WTC11 (cell line): ENCODE results near the gene SLC9A7. TPM values are rescaled to one million over a fixed set of nuclear protein-coding genes. Genes with fewer than 3 reads are reported as not detected.

Experiments
- ATAC-seq: fragments of 200-7000 bp; cut with Tn5 transposase; 2 replicates; pipeline ENCODE4 v1.10.0; 2021; ENCODE audit warnings: mild to moderate bottlenecking, moderate library complexity
- CTCF ChIA-PET: fragments of 300-600 bp; sonication (Branson Sonifier 250); formaldehyde crosslinking; loops from one replicate; lab custom pipeline; 2021; ENCODE audit warnings: antibody characterized with exemption; lab: Charles Lee
- POLR2A ChIA-PET: fragments of 350-600 bp; sonication (Branson Sonifier 250); formaldehyde crosslinking; loops from one replicate; lab custom pipeline; 2021; ENCODE audit warnings: antibody characterized with exemption; lab: Charles Lee
- DNase-seq: peaks from one replicate; pipeline ENCODE4 v3.0.0; 2021; ENCODE audit warnings: low spot score
- H3K27ac Mint-ChIP-seq: 2 replicates; pipeline ENCODE4 v1.8.0; 2021; ENCODE audit warnings: mixed read lengths
- H3K27me3 Mint-ChIP-seq: 2 replicates; pipeline ENCODE4 v1.8.0; 2021; ENCODE audit warnings: low read depth, mild to moderate bottlenecking, moderate library complexity, mixed read lengths
- H3K36me3 Mint-ChIP-seq: 2 replicates; pipeline ENCODE4 v1.8.0; 2021; ENCODE audit warnings: mixed read lengths
- H3K4me1 Mint-ChIP-seq: 2 replicates; pipeline ENCODE4 v1.8.0; 2022; ENCODE audit warnings: mixed read lengths
- H3K4me3 Mint-ChIP-seq: 2 replicates; pipeline ENCODE4 v1.8.0; 2021; ENCODE audit warnings: mild to moderate bottlenecking, moderate library complexity, mixed read lengths
- H3K9me3 Mint-ChIP-seq: 2 replicates; pipeline ENCODE4 v1.8.0; 2021; ENCODE audit warnings: mixed read lengths
- ATF3 ChIP-seq: sonication (generic); formaldehyde crosslinking; conservative IDR thresholded peaks from 2 replicates; pipeline ENCODE4 v1.8.1; 2022; ENCODE audit warnings: mild to moderate bottlenecking, missing genetic modification reagents
- CBFB ChIP-seq: sonication (generic); formaldehyde crosslinking; IDR thresholded peaks from 2 replicates; pipeline ENCODE4 v1.8.1; 2022; ENCODE audit warnings: mild to moderate bottlenecking, low read depth, missing genetic modification reagents
- ERG ChIP-seq: fragments of 250-450 bp; sonication (Bioruptor Pico); IDR thresholded peaks from 2 replicates; pipeline ENCODE4 v1.8.0; 2021; ENCODE audit warnings: mild to moderate bottlenecking
- FOXJ3 ChIP-seq: sonication (generic); formaldehyde crosslinking; IDR thresholded peaks from 2 replicates; pipeline ENCODE4 v1.9.0; 2021; ENCODE audit warnings: missing genetic modification reagents, mild to moderate bottlenecking, borderline replicate concordance
- GABPB1 ChIP-seq: sonication (generic); formaldehyde crosslinking; IDR thresholded peaks from 2 replicates; pipeline ENCODE4 v1.8.1; 2023; ENCODE audit warnings: mild to moderate bottlenecking, missing genetic modification reagents
- GTF2I ChIP-seq: fragments of 250-450 bp; sonication (Bioruptor Pico); conservative IDR thresholded peaks from 2 replicates; pipeline ENCODE4 v1.4.0; 2021; ENCODE audit warnings: mild to moderate bottlenecking
- HMGXB4 ChIP-seq: sonication (generic); formaldehyde crosslinking; IDR thresholded peaks from 2 replicates; pipeline ENCODE4 v1.8.1; 2023; ENCODE audit warnings: mild to moderate bottlenecking, moderate library complexity, missing genetic modification reagents
- IRF1 ChIP-seq: sonication (generic); formaldehyde crosslinking; IDR thresholded peaks from 2 replicates; pipeline ENCODE4 v1.8.0; 2023; ENCODE audit warnings: missing genetic modification reagents
- JUN ChIP-seq: sonication (generic); formaldehyde crosslinking; IDR thresholded peaks from 2 replicates; pipeline ENCODE4 v1.8.0; 2023; ENCODE audit warnings: mild to moderate bottlenecking, missing genetic modification reagents
- KAT7 ChIP-seq: sonication (generic); formaldehyde crosslinking; IDR thresholded peaks from 2 replicates; pipeline ENCODE4 v1.8.1; 2023; ENCODE audit warnings: missing genetic modification reagents, mild to moderate bottlenecking, borderline replicate concordance
- NFE2L1 ChIP-seq: sonication (generic); formaldehyde crosslinking; IDR thresholded peaks from 2 replicates; pipeline ENCODE4 v1.8.1; 2023; ENCODE audit warnings: missing genetic modification reagents
- NR2C2 ChIP-seq: sonication (generic); formaldehyde crosslinking; IDR thresholded peaks from 2 replicates; pipeline ENCODE4 v1.8.0; 2022; ENCODE audit warnings: mild to moderate bottlenecking, missing genetic modification reagents
- NR3C1 ChIP-seq: sonication (generic); formaldehyde crosslinking; conservative IDR thresholded peaks from 2 replicates; pipeline ENCODE4 v1.8.1; 2023; ENCODE audit warnings: low read depth, mild to moderate bottlenecking, missing genetic modification reagents
- OVOL2 ChIP-seq: fragments of 250-450 bp; sonication (Bioruptor Pico); IDR thresholded peaks from 2 replicates; pipeline ENCODE4 v1.9.0; 2021; ENCODE audit warnings: mild to moderate bottlenecking, borderline replicate concordance
- PRDM15 ChIP-seq: sonication (generic); formaldehyde crosslinking; IDR thresholded peaks from 2 replicates; pipeline ENCODE4 v1.8.0; 2022; ENCODE audit warnings: missing genetic modification reagents
- SMAD4 ChIP-seq: sonication (generic); formaldehyde crosslinking; IDR thresholded peaks from 2 replicates; pipeline ENCODE4 v1.8.0; 2022; ENCODE audit warnings: mild to moderate bottlenecking, missing genetic modification reagents
- TCF7 ChIP-seq: sonication (generic); formaldehyde crosslinking; IDR thresholded peaks from 2 replicates; pipeline ENCODE4 v1.8.0; 2022; ENCODE audit warnings: mild to moderate bottlenecking, low read depth, missing genetic modification reagents, moderate library complexity
- TP53 ChIP-seq: sonication (generic); formaldehyde crosslinking; IDR thresholded peaks from 2 replicates; pipeline ENCODE4 v1.8.1; 2023; ENCODE audit warnings: mild to moderate bottlenecking, missing genetic modification reagents
- ZNF281 ChIP-seq: sonication (generic); formaldehyde crosslinking; IDR thresholded peaks from 2 replicates; pipeline ENCODE4 v1.8.0; 2023; ENCODE audit warnings: mild to moderate bottlenecking, missing genetic modification reagents
- ZNF425 ChIP-seq: fragments of 250-450 bp; sonication (Bioruptor Pico); conservative IDR thresholded peaks from 2 replicates; pipeline ENCODE4 v1.9.0; 2021; ENCODE audit warnings: mild to moderate bottlenecking
- ZNF671 ChIP-seq: fragments of 250-450 bp; sonication (Bioruptor Pico); IDR thresholded peaks from 2 replicates; pipeline ENCODE4 v1.8.0; 2021; ENCODE audit warnings: mild to moderate bottlenecking
- total RNA-seq: library from RNA; stranded (reverse); gene quantifications from 3 replicates; pipeline ENCODE4 v1.2.3, GENCODE V29; 2021

SLC9A7 gene
- total RNA-seq, 1 experiment from 2014 or later = 18.0 TPM

GRCh38 chrX:46757593-46757992 lies 1.3 kb downstream of the SLC9A7 start (continued):
- no peak for TF ChIP-seq PRDM15 (CRISPR knock-in tag)
- no peak for TF ChIP-seq NFE2L1 (CRISPR knock-in tag)
- no peak for TF ChIP-seq TCF7
- TF ChIP-seq FOXJ3 (CRISPR knock-in tag) = no peak
- TF ChIP-seq ZNF281 = no peak
- TF ChIP-seq, all 79 proteins: peak for 0

GRCh38 chrX:46757052-46757451 lies 1.9 kb downstream of the SLC9A7 start:
- ATAC-seq (no peak), DNase-seq (no peak)
- Mint-ChIP-seq H3K9me3 (no peaks in the 10 kb centered on the region), H3K27ac (no peak overlapping the region), H3K36me3 (no peaks in the 10 kb centered on the region), H3K4me1 (peaks cover 38% of the 10 kb centered on the region), H3K27me3 (no peaks in the 10 kb centered on the region), H3K4me3 (peak overlapping the region; percentile 94)
- POLR2A ChIA-PET = no interaction called here
- CTCF ChIA-PET = interaction anchor here (1.0 kb wide), 1 partner anchor 39 kb away, joined by 4 read pairs; no protein-coding TSS in a partner anchor
- TF ChIP-seq KAT7 (no peak), GTF2I (no peak), SMAD4 (CRISPR knock-in tag) (no peak), TP53 (no peak), PRDM15 (CRISPR knock-in tag) (no peak), NR3C1 (CRISPR knock-in tag) (no peak), ERG (CRISPR knock-in tag) (no peak), ATF3 (CRISPR knock-in tag) (no peak), OVOL2 (CRISPR knock-in tag) (no peak), NR2C2 (CRISPR knock-in tag) (no peak), ZNF425 (CRISPR knock-in tag) (no peak), GABPB1 (CRISPR knock-in tag) (no peak), IRF1 (CRISPR knock-in tag) (no peak), CBFB (CRISPR knock-in tag) (no peak), ZNF671 (no peak), JUN (CRISPR knock-in tag) (no peak), HMGXB4 (CRISPR knock-in tag) (no peak)
